ENCODE results near the gene CADM3.

GRCh38 chr1:159173320-159173719 is 1.9 kb downstream of the CADM3 start:
- no peak for TF ChIP-seq POLR2AphosphoS5 (IDR thresholded peaks at IDR 0.05)
- TF ChIP-seq, protein P1, sequence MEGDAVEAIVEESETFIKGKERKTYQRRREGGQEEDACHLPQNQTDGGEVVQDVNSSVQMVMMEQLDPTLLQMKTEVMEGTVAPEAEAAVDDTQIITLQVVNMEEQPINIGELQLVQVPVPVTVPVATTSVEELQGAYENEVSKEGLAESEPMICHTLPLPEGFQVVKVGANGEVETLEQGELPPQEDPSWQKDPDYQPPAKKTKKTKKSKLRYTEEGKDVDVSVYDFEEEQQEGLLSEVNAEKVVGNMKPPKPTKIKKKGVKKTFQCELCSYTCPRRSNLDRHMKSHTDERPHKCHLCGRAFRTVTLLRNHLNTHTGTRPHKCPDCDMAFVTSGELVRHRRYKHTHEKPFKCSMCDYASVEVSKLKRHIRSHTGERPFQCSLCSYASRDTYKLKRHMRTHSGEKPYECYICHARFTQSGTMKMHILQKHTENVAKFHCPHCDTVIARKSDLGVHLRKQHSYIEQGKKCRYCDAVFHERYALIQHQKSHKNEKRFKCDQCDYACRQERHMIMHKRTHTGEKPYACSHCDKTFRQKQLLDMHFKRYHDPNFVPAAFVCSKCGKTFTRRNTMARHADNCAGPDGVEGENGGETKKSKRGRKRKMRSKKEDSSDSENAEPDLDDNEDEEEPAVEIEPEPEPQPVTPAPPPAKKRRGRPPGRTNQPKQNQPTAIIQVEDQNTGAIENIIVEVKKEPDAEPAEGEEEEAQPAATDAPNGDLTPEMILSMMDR (IDR thresholded peaks at IDR 0.05 in 8 of 11, conservative IDR thresholded peaks at IDR 0.05 in 3 of 11): no peak
